22Rv1 (cell line): ENCODE measurements around the gene CALHM6.

ENCODE experiments used
- H3K27ac ChIP-seq: fragments of 450-650 bp; 2 replicates; pipeline ENCODE4 v1.5.1; 2017
- ZFX ChIP-seq: fragments of 450-650 bp; IDR thresholded peaks from 2 replicates; pipeline ENCODE4 v1.6.1; 2017; ENCODE audit warnings: antibody characterized with exemption, borderline replicate concordance
- TF ChIP-seq, protein P1 (sequence below): fragments of 450-650 bp; IDR thresholded peaks from 2 replicates; pipeline ENCODE4 v1.5.1; 2017; ENCODE audit warnings: mild to moderate bottlenecking

Gene CALHM6

DNA sequence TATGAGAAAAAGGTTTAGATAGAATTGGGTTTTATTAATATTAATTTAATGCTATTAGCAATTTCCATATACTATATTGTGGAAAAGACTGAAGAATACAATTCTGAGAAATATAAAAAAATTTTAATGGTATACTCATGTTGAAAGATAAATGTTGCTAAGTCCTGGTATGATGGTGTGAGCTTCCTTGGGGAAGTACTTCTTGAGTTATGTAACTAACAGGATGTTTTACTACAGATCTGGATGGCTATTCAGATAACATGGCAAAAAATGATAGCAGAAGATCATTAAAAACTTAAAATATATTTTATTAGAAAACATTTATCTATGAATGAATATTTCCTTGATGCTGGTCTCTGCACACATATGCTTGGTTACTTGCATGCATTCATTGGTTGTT lies 23.5 kb upstream of the CALHM6 start:
- TF ChIP-seq, protein P1, sequence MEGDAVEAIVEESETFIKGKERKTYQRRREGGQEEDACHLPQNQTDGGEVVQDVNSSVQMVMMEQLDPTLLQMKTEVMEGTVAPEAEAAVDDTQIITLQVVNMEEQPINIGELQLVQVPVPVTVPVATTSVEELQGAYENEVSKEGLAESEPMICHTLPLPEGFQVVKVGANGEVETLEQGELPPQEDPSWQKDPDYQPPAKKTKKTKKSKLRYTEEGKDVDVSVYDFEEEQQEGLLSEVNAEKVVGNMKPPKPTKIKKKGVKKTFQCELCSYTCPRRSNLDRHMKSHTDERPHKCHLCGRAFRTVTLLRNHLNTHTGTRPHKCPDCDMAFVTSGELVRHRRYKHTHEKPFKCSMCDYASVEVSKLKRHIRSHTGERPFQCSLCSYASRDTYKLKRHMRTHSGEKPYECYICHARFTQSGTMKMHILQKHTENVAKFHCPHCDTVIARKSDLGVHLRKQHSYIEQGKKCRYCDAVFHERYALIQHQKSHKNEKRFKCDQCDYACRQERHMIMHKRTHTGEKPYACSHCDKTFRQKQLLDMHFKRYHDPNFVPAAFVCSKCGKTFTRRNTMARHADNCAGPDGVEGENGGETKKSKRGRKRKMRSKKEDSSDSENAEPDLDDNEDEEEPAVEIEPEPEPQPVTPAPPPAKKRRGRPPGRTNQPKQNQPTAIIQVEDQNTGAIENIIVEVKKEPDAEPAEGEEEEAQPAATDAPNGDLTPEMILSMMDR = no peak
- TF ChIP-seq ZFX = no peak
- H3K27ac ChIP-seq = no peak overlapping the region

GRCh38 chr6:116438590-116439448 lies 22.4 kb upstream of the CALHM6 start:
- TF ChIP-seq, protein P1 = no peak
- TF ChIP-seq ZFX = no peak
- H3K27ac ChIP-seq = no peak overlapping the region

GRCh38 chr6:116439522-116440051 lies 21.6 kb upstream of the CALHM6 start:
- no peak overlapping the region for H3K27ac ChIP-seq
- TF ChIP-seq ZFX = no peak
- TF ChIP-seq, protein P1 = no peak

DNA sequence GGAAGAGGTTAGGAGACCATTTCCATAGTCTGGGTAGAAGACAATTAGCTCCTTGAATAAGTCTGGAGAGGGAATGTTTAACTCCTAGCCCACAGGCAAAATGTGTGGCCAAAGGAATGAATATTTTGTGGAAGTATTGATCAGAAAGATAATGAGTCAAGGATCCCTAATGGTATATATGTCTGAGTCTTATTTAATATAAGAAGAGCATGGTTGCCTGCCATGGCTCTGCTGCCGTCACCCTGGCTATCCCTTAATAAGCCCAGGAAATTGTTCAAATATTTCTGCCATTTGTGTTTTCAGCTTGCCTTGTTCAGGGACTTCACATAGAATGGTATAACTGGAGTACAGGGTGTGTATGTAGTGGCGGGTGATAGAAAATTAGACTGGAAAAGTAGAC lies 18.1 kb upstream of the CALHM6 start:
- no peak for TF ChIP-seq ZFX
- TF ChIP-seq, protein P1 = no peak
- H3K27ac ChIP-seq = no peak overlapping the region

DNA sequence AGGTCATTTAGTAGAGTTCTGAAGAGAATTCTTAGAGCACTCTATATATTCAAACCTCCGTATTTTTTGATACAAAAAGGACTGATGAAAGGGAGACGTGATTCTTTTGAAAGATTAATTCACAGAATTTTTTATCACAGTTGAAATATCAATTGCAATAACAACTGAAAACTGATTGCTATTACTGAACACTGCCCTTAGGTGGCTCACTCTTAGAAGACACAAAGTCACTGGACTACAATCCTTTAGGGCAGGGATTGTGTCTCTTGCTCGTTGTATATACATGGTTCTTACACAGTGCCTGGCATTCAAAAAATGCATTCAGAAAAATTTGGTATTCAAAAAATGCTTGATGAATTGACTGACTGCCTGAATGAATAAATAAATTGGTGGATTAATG lies 17.1 kb upstream of the CALHM6 start:
- TF ChIP-seq ZFX = no peak
- TF ChIP-seq, protein P1 = peak; percentile 75
- no peak overlapping the region for H3K27ac ChIP-seq

DNA sequence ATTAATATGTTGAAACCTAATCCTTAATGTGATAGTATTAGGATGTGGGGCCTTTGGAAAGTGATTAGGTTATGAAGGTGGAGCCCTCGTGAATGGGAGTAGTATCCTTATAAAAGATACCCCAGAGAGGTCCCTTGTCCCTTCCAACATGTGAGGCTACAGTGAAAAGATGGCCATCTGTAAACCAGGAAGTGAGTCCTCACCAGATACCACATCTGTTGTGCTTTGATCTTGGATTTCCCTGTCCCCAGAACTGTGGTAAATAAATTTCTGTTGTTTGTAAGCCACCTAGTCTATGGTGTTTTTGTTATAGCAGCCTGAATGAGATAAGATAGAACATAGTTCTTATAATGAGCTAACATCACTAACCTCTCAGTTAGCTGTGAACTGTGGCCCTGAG lies 16.6 kb upstream of the CALHM6 start:
- H3K27ac ChIP-seq = no peak overlapping the region
- no peak for TF ChIP-seq ZFX
- TF ChIP-seq, protein P1 = no peak

DNA sequence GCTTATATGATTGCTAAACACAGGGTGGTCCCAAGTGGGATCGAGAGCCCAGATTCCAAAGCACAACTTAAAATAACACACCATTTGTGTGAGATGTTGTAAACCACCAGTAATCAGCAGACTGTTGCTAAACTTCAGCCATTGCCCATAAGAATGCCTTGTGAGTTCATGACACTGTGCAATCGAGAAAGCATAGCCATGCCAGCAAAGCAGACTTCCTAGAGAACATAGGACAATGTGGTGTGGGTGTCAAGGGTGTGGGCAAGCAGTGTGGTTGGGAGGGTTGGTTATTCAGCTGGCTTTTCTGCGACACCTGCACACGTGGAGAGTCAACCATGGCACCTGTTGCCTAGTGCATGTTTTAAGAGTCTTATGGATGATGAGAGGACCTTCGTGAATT lies 16.1 kb upstream of the CALHM6 start:
- TF ChIP-seq, protein P1 = no peak
- no peak for TF ChIP-seq ZFX
- no peak overlapping the region for H3K27ac ChIP-seq
